ENCODE results near the gene FAM111B. TPM values are rescaled to one million over a fixed set of nuclear protein-coding genes. Genes with fewer than 3 reads are reported as not detected.
A peak's percentile ranks its signal among the peaks of the same experiment; 100 is the strongest.

Gene FAM111B
- total and polyA plus RNA-seq, 7 donors = 0.27 to 6.8 (median 1.8) TPM; not detected in 2

- TF ChIP-seq POLR2A (IDR thresholded peaks at IDR 0.05) = no peak
- TF ChIP-seq, protein P1, sequence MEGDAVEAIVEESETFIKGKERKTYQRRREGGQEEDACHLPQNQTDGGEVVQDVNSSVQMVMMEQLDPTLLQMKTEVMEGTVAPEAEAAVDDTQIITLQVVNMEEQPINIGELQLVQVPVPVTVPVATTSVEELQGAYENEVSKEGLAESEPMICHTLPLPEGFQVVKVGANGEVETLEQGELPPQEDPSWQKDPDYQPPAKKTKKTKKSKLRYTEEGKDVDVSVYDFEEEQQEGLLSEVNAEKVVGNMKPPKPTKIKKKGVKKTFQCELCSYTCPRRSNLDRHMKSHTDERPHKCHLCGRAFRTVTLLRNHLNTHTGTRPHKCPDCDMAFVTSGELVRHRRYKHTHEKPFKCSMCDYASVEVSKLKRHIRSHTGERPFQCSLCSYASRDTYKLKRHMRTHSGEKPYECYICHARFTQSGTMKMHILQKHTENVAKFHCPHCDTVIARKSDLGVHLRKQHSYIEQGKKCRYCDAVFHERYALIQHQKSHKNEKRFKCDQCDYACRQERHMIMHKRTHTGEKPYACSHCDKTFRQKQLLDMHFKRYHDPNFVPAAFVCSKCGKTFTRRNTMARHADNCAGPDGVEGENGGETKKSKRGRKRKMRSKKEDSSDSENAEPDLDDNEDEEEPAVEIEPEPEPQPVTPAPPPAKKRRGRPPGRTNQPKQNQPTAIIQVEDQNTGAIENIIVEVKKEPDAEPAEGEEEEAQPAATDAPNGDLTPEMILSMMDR (IDR thresholded peaks at IDR 0.05) = no peak
- no peak for TF ChIP-seq EP300 (IDR thresholded peaks at IDR 0.05)
- TF ChIP-seq POLR2AphosphoS5 (IDR thresholded peaks at IDR 0.05) = peak; percentile 19 to 66 (median 54)
- H3K27ac ChIP-seq = peak overlapping the region; percentile 86 to 95 (median 89)
- intact Hi-C loops (cut with DNase I) = loop anchor here (5.0 to 10.0 kb wide), 3 partner anchors 410 to 567 kb away; partner anchors contain the start of genes LPXN, PATL1 and ZFP91
- peaks cover 0 to 30% (median 22%) of the 10 kb centered on the region in 4 donors for H3K4me1 ChIP-seq
- no peaks in the 10 kb centered on the region for H3K27me3 ChIP-seq
- H3K36me3 ChIP-seq = peaks cover 0 to 7% (median 2%) of the 10 kb centered on the region in 4 donors
- no peaks in the 10 kb centered on the region for H3K9me3 ChIP-seq
- peak; percentile 92 for DNase-seq
- H3K4me3 ChIP-seq = peak overlapping the region; percentile 20 to 79 (median 52)
- WGBS, 2 donors = 2 to 5% methylated on average over 39 of the region's 39 CpGs
Observed at GRCh38 chr11:59144579-59145345, 37.7 kb downstream of the FAM111B start.

- no peaks in the 10 kb centered on the region for H3K9me3 ChIP-seq
- intact Hi-C loops (cut with DNase I) = loop anchor here (10.0 kb wide), 2 partner anchors 409 to 519 kb away; partner anchors contain the start of gene PATL1
- DNase-seq = no peak
- peak overlapping the region in 2 of 4 donors; percentile 58 to 79 for H3K4me3 ChIP-seq
- H3K27me3 ChIP-seq = no peaks in the 10 kb centered on the region
- H3K27ac ChIP-seq = peak overlapping the region in 3 of 4 donors; percentile 87 to 95 (median 91)
- H3K36me3 ChIP-seq = peaks cover 0 to 7% (median 2%) of the 10 kb centered on the region in 4 donors
- WGBS, 2 donors = 66 to 75% methylated on average over 4 of the region's 4 CpGs
- TF ChIP-seq EP300 (IDR thresholded peaks at IDR 0.05) (no peak), POLR2AphosphoS5 (IDR thresholded peaks at IDR 0.05) (peak in 2 of 4 donors; percentile 11 to 22)
- H3K4me1 ChIP-seq = peaks cover 0 to 30% (median 22%) of the 10 kb centered on the region in 4 donors
Observed at GRCh38 chr11:59145534-59145933, 38.5 kb downstream of the FAM111B start.

DNA sequence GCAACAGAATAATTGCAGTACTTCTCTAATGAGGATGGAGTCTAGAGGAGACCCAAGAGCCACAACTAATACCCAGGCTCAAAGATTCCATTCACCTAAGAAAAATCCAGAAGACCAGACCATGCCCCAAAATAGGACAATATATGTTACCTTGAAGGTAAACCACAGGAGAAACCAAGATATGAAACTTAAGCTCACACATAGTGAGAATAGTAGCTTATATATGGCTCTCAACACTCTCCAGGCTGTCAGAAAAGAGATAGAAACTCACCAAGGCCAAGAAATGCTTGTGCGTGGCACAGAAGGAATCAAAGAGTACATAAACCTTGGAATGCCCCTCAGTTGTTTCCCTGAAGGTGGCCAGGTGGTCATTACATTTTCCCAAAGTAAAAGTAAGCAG, 44.7 kb downstream of the FAM111B start:
- Histone ChIP-seq H3K27me3 (no peaks in the 10 kb centered on the region), H3K36me3 (peaks cover 0 to 11% (median 5%) of the 10 kb centered on the region in 4 donors), H3K4me3 (no peak overlapping the region), H3K27ac (no peak overlapping the region), H3K9me3 (no peaks in the 10 kb centered on the region), H3K4me1 (no peaks in the 10 kb centered on the region)
- intact Hi-C loops (cut with DNase I) = no loop called here
- TF ChIP-seq, protein P1 (IDR thresholded peaks at IDR 0.05) = no peak
- no peak for TF ChIP-seq POLR2AphosphoS5 (IDR thresholded peaks at IDR 0.05)
- no peak for TF ChIP-seq EP300 (IDR thresholded peaks at IDR 0.05)
- no peak for TF ChIP-seq POLR2A (IDR thresholded peaks at IDR 0.05)
- DNase-seq = no peak
- 93 to 94% methylated on average over 1 of the region's 1 CpG for WGBS, 2 donors

DNA sequence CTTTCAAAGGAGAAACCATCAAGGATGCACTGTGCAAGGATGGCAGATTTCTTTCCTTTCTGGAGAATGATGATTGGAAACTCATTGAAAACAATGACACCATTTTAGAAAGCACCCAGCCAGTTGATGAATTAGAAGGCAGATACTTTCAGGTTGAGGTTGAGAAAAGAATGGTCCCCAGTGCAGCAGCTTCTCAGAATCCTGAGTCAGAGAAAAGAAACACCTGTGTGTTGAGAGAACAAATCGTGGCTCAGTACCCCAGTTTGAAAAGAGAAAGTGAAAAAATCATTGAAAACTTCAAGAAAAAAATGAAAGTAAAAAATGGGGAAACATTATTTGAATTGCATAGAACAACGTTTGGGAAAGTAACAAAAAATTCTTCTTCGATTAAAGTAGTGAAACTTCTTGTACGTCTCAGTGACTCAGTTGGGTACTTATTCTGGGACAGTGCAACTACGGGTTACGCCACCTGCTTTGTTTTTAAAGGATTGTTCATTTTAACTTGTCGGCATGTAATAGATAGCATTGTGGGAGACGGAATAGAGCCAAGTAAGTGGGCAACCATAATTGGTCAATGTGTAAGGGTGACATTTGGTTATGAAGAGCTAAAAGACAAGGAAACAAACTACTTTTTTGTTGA, 45.4 kb downstream of the FAM111B start:
- no peak overlapping the region for H3K27ac ChIP-seq
- no peak for TF ChIP-seq EP300 (IDR thresholded peaks at IDR 0.05)
- no peak for TF ChIP-seq POLR2A (IDR thresholded peaks at IDR 0.05)
- TF ChIP-seq, protein P1 (IDR thresholded peaks at IDR 0.05) = no peak
- no peak for TF ChIP-seq POLR2AphosphoS5 (IDR thresholded peaks at IDR 0.05)
- H3K36me3 ChIP-seq = peaks cover 0 to 11% (median 5%) of the 10 kb centered on the region in 4 donors
- intact Hi-C loops (cut with DNase I) = no loop called here
- 75 to 89% methylated on average over 8 of the region's 8 CpGs for WGBS, 2 donors
- H3K9me3 ChIP-seq = no peaks in the 10 kb centered on the region
- H3K4me1 ChIP-seq = no peaks in the 10 kb centered on the region
- DNase-seq = no peak
- H3K4me3 ChIP-seq = no peak overlapping the region
- no peaks in the 10 kb centered on the region for H3K27me3 ChIP-seq

- TF ChIP-seq, protein P1 (IDR thresholded peaks at IDR 0.05) = no peak
- TF ChIP-seq POLR2A (IDR thresholded peaks at IDR 0.05) (no peak), POLR2AphosphoS5 (IDR thresholded peaks at IDR 0.05) (no peak), EP300 (IDR thresholded peaks at IDR 0.05) (no peak)
- H3K4me1 ChIP-seq = no peaks in the 10 kb centered on the region
Observed at GRCh38 chr11:59154610-59155009, 47.6 kb downstream of the FAM111B start.

More at GRCh38 chr11:59154610-59155009, 47.6 kb downstream of the FAM111B start:
- intact Hi-C loops (cut with DNase I) = no loop called here
- Histone ChIP-seq H3K9me3 (no peaks in the 10 kb centered on the region), H3K27ac (no peak overlapping the region), H3K4me3 (no peak overlapping the region), H3K27me3 (no peaks in the 10 kb centered on the region), H3K36me3 (peaks cover 0 to 8% (median 2%) of the 10 kb centered on the region in 4 donors)
- whole genome bisulfite sequencing, 2 donors = 16 to 64% methylated on average over 5 of the region's 5 CpGs
- DNase-seq = no peak

All from sigmoid colon (tissue), 7 donors.